Stomach (tissue), 9 donors: Measurements from ENCODE around the gene PIM2. TPM values are rescaled to one million over a fixed set of nuclear protein-coding genes. Genes with fewer than 3 reads are reported as not detected.

Source experiments
- DNase-seq, 2 donors: peaks; one replicate each; pipeline versions ENCODE4 v3.0.0 to v3.0.0-alpha.2; 2013 to 2019
- H3K27ac ChIP-seq, 5 donors: fragments of 200-600 bp in 4 of 5; sonication (generic) in 4 of 5; one replicate each; pipeline ENCODE4 v1.5.1; 2013 to 2019; ENCODE audit warnings: mild to moderate bottlenecking in 1 of 5, moderate library complexity in 1 of 5
- H3K27me3 ChIP-seq, 3 donors: fragments of 200-600 bp; sonication (generic); one replicate each; pipeline ENCODE4 v1.5.1; 2017 to 2019; ENCODE audit warnings: mixed run types in 1 of 3
- H3K36me3 ChIP-seq, 4 donors: fragments of 200-600 bp; sonication (generic); 1 replicate in 3 of 4; 2 replicates in 1 of 4; pipeline ENCODE4 v1.5.1; 2016 to 2019
- H3K4me1 ChIP-seq, 4 donors: fragments of 200-600 bp; sonication (generic); one replicate each; pipeline ENCODE4 v1.5.1; 2016 to 2019
- H3K4me3 ChIP-seq, 4 donors: fragments of 200-600 bp; sonication (generic) in 3 of 4; one replicate each; pipeline ENCODE4 v1.5.1; 2016 to 2019; ENCODE audit warnings: mild to moderate bottlenecking in 1 of 4
- H3K9me3 ChIP-seq, 4 donors: fragments of 200-600 bp; sonication (generic); one replicate each; pipeline ENCODE4 v1.5.1; 2016 to 2019
- EP300 ChIP-seq: sonication (generic); formaldehyde crosslinking; IDR thresholded peaks from one replicate; pipeline ENCODE4 v1.6.1; 2017; ENCODE audit warnings: antibody characterized with exemption
- POLR2A ChIP-seq, 4 donors: fragments of 450-650 bp; IDR thresholded peaks; one replicate each; pipeline ENCODE4 v1.6.1; 2016; ENCODE audit warnings: antibody characterized with exemption in 4 of 4, control low read depth in 2 of 4, mild to moderate bottlenecking in 1 of 4, moderate library complexity in 1 of 4
- POLR2AphosphoS5 ChIP-seq, 3 donors: sonication (generic); formaldehyde crosslinking; IDR thresholded peaks; one replicate each; pipeline ENCODE4 v1.6.1; 2016; ENCODE audit warnings: antibody characterized with exemption in 3 of 3
- WGBS, 5 donors: extraction: QIAGEN DNeasy Blood & Tissue Kit in 3 of 5; methylation state at CpG; one replicate each; pipeline versions ENCODE4 v1.1.5 to v1.1.7; 2013 to 2018; 5-methylcytosine and 5-hydroxymethylcytosine counted together
- intact Hi-C: fragments of 100-400 bp; cut with DNase I; formaldehyde crosslinking; loops from one replicate; pipeline ENCODE4 v1.15.1; 2023; ENCODE audit warnings: low total_unique reads
- polyA plus RNA-seq, 3 donors: library from polyadenylated mRNA; stranded (reverse); fragments of 200-250 nt; gene quantifications; one replicate each; pipeline ENCODE4 v1.2.3, GENCODE V29; 2013
- small RNA-seq, 4 donors: library from RNA; depleted of rRNA; stranded (forward); fragments of <200 nt; gene quantifications; one replicate each; pipeline ENCODE3, GENCODE V24; 2016
- total RNA-seq, 5 donors: library from RNA; depleted of rRNA; stranded (reverse); fragments of >200 nt; gene quantifications; one replicate each; pipeline versions ENCODE4 v1.1.0 to v1.2.3, GENCODE V29; 2014 to 2016
- TF ChIP-seq, protein P1 (sequence below), 7 experiments: fragments of 450-650 bp in 4 of 7; fragments of 200-600 bp in 3 of 7; sonication (generic) in 3 of 7; IDR thresholded peaks; one replicate each; pipeline ENCODE4 v1.5.1; 2016 to 2019; ENCODE audit warnings: antibody characterized with exemption in 7 of 7, control low read depth in 2 of 7, mild to moderate bottlenecking in 1 of 7
- donor health status: healthy with polysubstance abuse.
- donor health status: Bipolar disorder and iron deficiency.
- donor health status: healthy.

The PIM2 gene
- total and polyA plus RNA-seq, 8 donors, result 1.2 to 33.2 (median 9.9) TPM

DNA sequence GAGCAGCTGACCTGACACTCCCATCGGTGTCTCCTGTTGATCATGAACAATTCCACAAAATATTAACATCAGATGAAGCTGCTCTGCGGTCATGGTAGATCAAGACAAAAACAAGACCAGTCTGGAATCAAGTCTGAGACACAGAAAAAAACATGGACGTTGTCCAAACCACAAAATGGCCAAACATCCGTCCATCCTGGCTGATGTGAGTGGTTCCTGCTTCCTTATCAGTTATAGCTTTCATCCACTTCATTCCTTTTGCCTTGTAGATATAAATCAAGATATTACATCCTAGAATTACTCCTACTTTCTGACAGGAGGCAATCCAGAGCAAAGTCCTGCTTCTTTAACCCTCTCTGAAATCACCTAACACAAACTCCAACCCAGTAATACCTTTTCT, 54.6 kb downstream of the PIM2 start:
- Histone ChIP-seq H3K36me3 (no peaks in the 10 kb centered on the region), H3K27ac (no peak overlapping the region), H3K4me1 (no peaks in the 10 kb centered on the region), H3K27me3 (no peaks in the 10 kb centered on the region), H3K4me3 (no peak overlapping the region), H3K9me3 (no peaks in the 10 kb centered on the region)
- DNase-seq, result no peak
- TF ChIP-seq, protein P1, sequence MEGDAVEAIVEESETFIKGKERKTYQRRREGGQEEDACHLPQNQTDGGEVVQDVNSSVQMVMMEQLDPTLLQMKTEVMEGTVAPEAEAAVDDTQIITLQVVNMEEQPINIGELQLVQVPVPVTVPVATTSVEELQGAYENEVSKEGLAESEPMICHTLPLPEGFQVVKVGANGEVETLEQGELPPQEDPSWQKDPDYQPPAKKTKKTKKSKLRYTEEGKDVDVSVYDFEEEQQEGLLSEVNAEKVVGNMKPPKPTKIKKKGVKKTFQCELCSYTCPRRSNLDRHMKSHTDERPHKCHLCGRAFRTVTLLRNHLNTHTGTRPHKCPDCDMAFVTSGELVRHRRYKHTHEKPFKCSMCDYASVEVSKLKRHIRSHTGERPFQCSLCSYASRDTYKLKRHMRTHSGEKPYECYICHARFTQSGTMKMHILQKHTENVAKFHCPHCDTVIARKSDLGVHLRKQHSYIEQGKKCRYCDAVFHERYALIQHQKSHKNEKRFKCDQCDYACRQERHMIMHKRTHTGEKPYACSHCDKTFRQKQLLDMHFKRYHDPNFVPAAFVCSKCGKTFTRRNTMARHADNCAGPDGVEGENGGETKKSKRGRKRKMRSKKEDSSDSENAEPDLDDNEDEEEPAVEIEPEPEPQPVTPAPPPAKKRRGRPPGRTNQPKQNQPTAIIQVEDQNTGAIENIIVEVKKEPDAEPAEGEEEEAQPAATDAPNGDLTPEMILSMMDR (IDR thresholded peaks at IDR 0.05), result no peak
- TF ChIP-seq POLR2AphosphoS5 (IDR thresholded peaks at IDR 0.05) (no peak), EP300 (no peak), POLR2A (IDR thresholded peaks at IDR 0.05) (no peak)
- 23 to 41% (median 33%) methylated on average over 4 of the region's 4 CpGs for WGBS, 5 donors
- intact Hi-C loops, result no loop called here

Small RNAs within 50 kb of the gene (small RNA-seq; reads per million reads assigned to genes)
- 0 reads per million in 4 donors for gene RNU6-722P

Other genes with a start within 250 kb of the PIM2 start
- 1 to 10 TPM; 2.3 to 8.4 (median 4.1) TPM for gene WAS, start 235.2 kb downstream of the PIM2 start, total RNA-seq
- 1 to 10 TPM; 3.7 to 6.2 (median 4.9) TPM for gene WAS, start 235.2 kb downstream of the PIM2 start, polyA plus RNA-seq
- gene SUV39H1, start 222.3 kb downstream of the PIM2 start, total RNA-seq, result 1 to 10 TPM; 1.8 to 5.5 (median 4.5) TPM
- 1 to 10 TPM; 3.4 to 4.7 (median 3.7) TPM for gene SUV39H1, start 222.3 kb downstream of the PIM2 start, polyA plus RNA-seq
- gene GLOD5, start 157.3 kb downstream of the PIM2 start, total RNA-seq, result not detected
- gene GLOD5, start 157.3 kb downstream of the PIM2 start, polyA plus RNA-seq, result 1 to 10 TPM; 1.7 to 2.1 (median 1.7) TPM
- gene GATA1, start 132.4 kb downstream of the PIM2 start, total RNA-seq, result 1 to 10 TPM in 1 of 5 donors, not detected in 4; 9.4 TPM
- under 1 TPM in 1 of 3 donors, not detected in 2; 0.37 TPM for gene GATA1, start 132.4 kb downstream of the PIM2 start, polyA plus RNA-seq
- gene HDAC6, start 117.0 kb downstream of the PIM2 start, total RNA-seq, result 100 to 1,000 TPM in 3 of 5 donors, 10 to 100 TPM in 2; 41.0 to 356 (median 104) TPM
- gene HDAC6, start 117.0 kb downstream of the PIM2 start, polyA plus RNA-seq, result 10 to 100 TPM; 20.9 to 70.9 (median 31.6) TPM
- gene ERAS, start 92.5 kb downstream of the PIM2 start, total RNA-seq, result not detected
- gene ERAS, start 92.5 kb downstream of the PIM2 start, polyA plus RNA-seq, result not detected
- 10 to 100 TPM in 2 of 5 donors, 1 to 10 TPM in 3; 1.3 to 46.6 (median 7.0) TPM for gene PCSK1N, start 83.4 kb downstream of the PIM2 start, total RNA-seq
- 10 to 100 TPM; 12.4 to 15.3 (median 13.1) TPM for gene PCSK1N, start 83.4 kb downstream of the PIM2 start, polyA plus RNA-seq
- 10 to 100 TPM in 3 of 5 donors, 1 to 10 TPM in 2; 2.9 to 24.1 (median 14.3) TPM for gene TIMM17B, start 21.3 kb downstream of the PIM2 start, total RNA-seq
- gene TIMM17B, start 21.3 kb downstream of the PIM2 start, polyA plus RNA-seq, result 10 to 100 TPM; 43.4 to 77.2 (median 50.8) TPM
- 100 to 1,000 TPM in 1 of 5 donors, 10 to 100 TPM in 3, 1 to 10 TPM in 1; 4.7 to 148 (median 58.9) TPM for gene PQBP1, start 21.1 kb downstream of the PIM2 start, total RNA-seq
- 100 to 1,000 TPM; 106 to 133 (median 118) TPM for gene PQBP1, start 21.1 kb downstream of the PIM2 start, polyA plus RNA-seq
- gene SLC35A2, start 7.4 kb downstream of the PIM2 start, total RNA-seq, result 10 to 100 TPM in 3 of 5 donors, 1 to 10 TPM in 1, not detected in 1; 4.3 to 25.4 (median 14.5) TPM
- 10 to 100 TPM in 1 of 3 donors, 1 to 10 TPM in 2; 6.9 to 12.3 (median 10.0) TPM for gene SLC35A2, start 7.4 kb downstream of the PIM2 start, polyA plus RNA-seq
- gene OTUD5, start 38.6 kb upstream of the PIM2 start, total RNA-seq, result 100 to 1,000 TPM in 1 of 5 donors, 10 to 100 TPM in 4; 16.1 to 163 (median 18.1) TPM
- gene OTUD5, start 38.6 kb upstream of the PIM2 start, polyA plus RNA-seq, result 10 to 100 TPM; 23.0 to 26.4 (median 25.5) TPM
- 1 to 10 TPM in 1 of 5 donors, under 1 TPM in 1, not detected in 3; 0.45 to 2.4 TPM for gene KCND1, start 52.8 kb upstream of the PIM2 start, total RNA-seq
- under 1 TPM; 0.15 to 0.68 (median 0.19) TPM for gene KCND1, start 52.8 kb upstream of the PIM2 start, polyA plus RNA-seq
- gene GRIPAP1, start 83.2 kb upstream of the PIM2 start, total RNA-seq, result 100 to 1,000 TPM in 1 of 5 donors, 10 to 100 TPM in 4; 30.7 to 127 (median 58.9) TPM
- gene GRIPAP1, start 83.2 kb upstream of the PIM2 start, polyA plus RNA-seq, result 10 to 100 TPM; 15.6 to 21.0 (median 16.3) TPM
- gene TFE3, start 124.3 kb upstream of the PIM2 start, total RNA-seq, result 10 to 100 TPM; 13.0 to 42.2 (median 35.3) TPM
- 10 to 100 TPM; 21.5 to 28.1 (median 27.0) TPM for gene TFE3, start 124.3 kb upstream of the PIM2 start, polyA plus RNA-seq
- gene CCDC120, start 140.0 kb upstream of the PIM2 start, total RNA-seq, result 10 to 100 TPM in 2 of 5 donors, 1 to 10 TPM in 3; 2.3 to 25.4 (median 6.1) TPM
- 1 to 10 TPM; 3.8 to 7.3 (median 4.0) TPM for gene CCDC120, start 140.0 kb upstream of the PIM2 start, polyA plus RNA-seq
- gene PRAF2, start 155.0 kb upstream of the PIM2 start, total RNA-seq, result 10 to 100 TPM in 1 of 5 donors, 1 to 10 TPM in 2, not detected in 2; 5.0 to 37.1 (median 5.9) TPM
- gene PRAF2, start 155.0 kb upstream of the PIM2 start, polyA plus RNA-seq, result 10 to 100 TPM in 2 of 3 donors, 1 to 10 TPM in 1; 9.3 to 16.6 (median 10.3) TPM
- gene WDR45, start 160.9 kb upstream of the PIM2 start, total RNA-seq, result 100 to 1,000 TPM in 2 of 5 donors, 10 to 100 TPM in 3; 12.2 to 209 (median 90.9) TPM
- gene WDR45, start 160.9 kb upstream of the PIM2 start, polyA plus RNA-seq, result 100 to 1,000 TPM in 1 of 3 donors, 10 to 100 TPM in 2; 69.0 to 102 (median 75.3) TPM
- gene GPKOW, start 204.7 kb upstream of the PIM2 start, total RNA-seq, result 10 to 100 TPM in 2 of 5 donors, 1 to 10 TPM in 3; 6.4 to 19.1 (median 8.2) TPM
- gene GPKOW, start 204.7 kb upstream of the PIM2 start, polyA plus RNA-seq, result 10 to 100 TPM; 14.1 to 18.2 (median 14.7) TPM
- 10 to 100 TPM in 3 of 5 donors, 1 to 10 TPM in 2; 4.7 to 43.2 (median 10.3) TPM for gene MAGIX, start 243.7 kb upstream of the PIM2 start, total RNA-seq
- 10 to 100 TPM; 18.9 to 41.1 (median 35.0) TPM for gene MAGIX, start 243.7 kb upstream of the PIM2 start, polyA plus RNA-seq